ENCODE measurements around the gene SPRYD3.
"Not testable (repeated sequence)": the region's sequence is repeated elsewhere in the genome, so short reads cannot be mapped to it uniquely, and the experiment has no call there.

Gene SPRYD3

DNA sequence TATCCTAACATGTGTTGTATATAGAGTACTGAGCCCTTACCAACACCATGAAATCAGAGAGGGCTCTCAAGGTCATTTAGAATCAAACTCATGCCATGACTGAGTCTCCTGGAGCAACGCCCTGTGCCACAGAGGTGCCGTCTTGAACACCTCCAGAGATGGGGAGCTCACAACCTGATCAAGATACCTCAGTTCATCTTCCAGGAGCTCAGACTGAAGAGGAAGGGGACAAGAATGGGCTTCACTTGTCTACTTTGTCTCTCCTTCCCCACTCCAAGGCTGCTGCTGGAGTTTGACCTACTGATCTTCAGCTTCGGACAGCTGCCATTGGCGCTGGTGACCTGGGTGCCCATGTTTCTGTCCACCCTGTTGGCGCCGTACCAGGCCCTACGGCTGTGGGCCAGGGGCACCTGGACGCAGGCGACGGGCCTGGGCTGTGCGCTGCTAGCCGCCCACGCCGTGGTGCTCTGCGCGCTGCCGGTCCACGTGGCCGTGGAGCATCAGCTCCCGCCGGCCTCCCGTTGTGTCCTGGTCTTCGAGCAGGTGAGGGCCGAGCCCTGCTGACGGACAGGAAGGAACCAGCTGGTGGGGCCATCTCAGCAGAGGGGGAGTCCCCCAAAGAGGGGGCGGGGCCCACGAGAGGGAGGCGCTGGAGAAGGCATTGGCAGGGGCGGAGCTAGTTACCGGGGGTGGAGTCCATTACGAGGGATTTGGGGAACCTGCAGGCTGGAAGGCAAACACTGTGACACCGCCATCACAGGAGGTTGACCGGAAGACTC, 36.1 kb upstream of the SPRYD3 start:
- no peak for DNase-seq (ENCODE audit: low spot score)
- Histone ChIP-seq H3K9me3 (ENCODE audit: severe bottlenecking) (no peaks in the 10 kb centered on the region), H3K4me1 (ENCODE audit: insufficient read depth, poor library complexity, severe bottlenecking) (no peaks in the 10 kb centered on the region), H3K27ac (ENCODE audit: poor library complexity, severe bottlenecking) (no peak overlapping the region), H3K4me3 (ENCODE audit: severe bottlenecking) (no peak overlapping the region), H3K27me3 (ENCODE audit: insufficient read depth, poor library complexity, severe bottlenecking) (no peaks in the 10 kb centered on the region), H3K36me3 (ENCODE audit: low read depth) (no peaks in the 10 kb centered on the region)
- ATAC-seq (ENCODE audit: low read depth) = no peak
- no peak for TF ChIP-seq CTCF (IDR thresholded peaks at IDR 0.05; ENCODE audit: poor library complexity, severe bottlenecking)

DNA sequence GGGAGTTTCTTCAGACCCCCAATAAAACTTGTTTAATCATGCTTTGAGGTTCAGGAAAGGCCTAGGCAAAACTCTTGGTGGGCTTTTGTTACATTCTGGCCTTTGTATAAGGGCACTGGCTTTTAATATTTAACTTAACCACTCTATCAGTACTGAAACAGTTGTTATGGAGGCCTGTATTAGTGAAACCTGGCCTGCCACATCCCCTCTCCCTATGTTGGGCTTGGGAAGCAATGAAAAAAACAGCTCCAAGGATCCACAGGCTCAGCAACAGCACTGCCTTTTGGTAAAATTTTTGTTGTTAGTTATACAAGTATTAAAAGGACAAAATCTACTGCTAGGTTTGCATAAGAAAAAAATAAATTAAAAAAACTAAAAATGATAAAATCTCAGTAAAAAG, 34.8 kb upstream of the SPRYD3 start:
- DNase-seq (ENCODE audit: low spot score) (no peak), ATAC-seq (ENCODE audit: low read depth) (no peak)
- Histone ChIP-seq H3K4me3 (ENCODE audit: severe bottlenecking) (no peak overlapping the region), H3K4me1 (ENCODE audit: insufficient read depth, poor library complexity, severe bottlenecking) (no peaks in the 10 kb centered on the region), H3K27ac (ENCODE audit: poor library complexity, severe bottlenecking) (no peak overlapping the region), H3K9me3 (ENCODE audit: severe bottlenecking) (no peaks in the 10 kb centered on the region), H3K27me3 (ENCODE audit: insufficient read depth, poor library complexity, severe bottlenecking) (no peaks in the 10 kb centered on the region), H3K36me3 (ENCODE audit: low read depth) (no peaks in the 10 kb centered on the region)
- no peak for TF ChIP-seq CTCF (IDR thresholded peaks at IDR 0.05; ENCODE audit: poor library complexity, severe bottlenecking)

GRCh38 chr12:53113136-53113705, 34.0 kb upstream of the SPRYD3 start:
- no peaks in the 10 kb centered on the region for H3K4me1 ChIP-seq (ENCODE audit: insufficient read depth, poor library complexity, severe bottlenecking)
- no peaks in the 10 kb centered on the region for H3K27me3 ChIP-seq (ENCODE audit: insufficient read depth, poor library complexity, severe bottlenecking)
- H3K36me3 ChIP-seq (ENCODE audit: low read depth) = no peaks in the 10 kb centered on the region
- ATAC-seq (ENCODE audit: low read depth) = no peak
- no peaks in the 10 kb centered on the region for H3K9me3 ChIP-seq (ENCODE audit: severe bottlenecking)
- no peak for DNase-seq (ENCODE audit: low spot score)
- no peak for TF ChIP-seq CTCF (IDR thresholded peaks at IDR 0.05; ENCODE audit: poor library complexity, severe bottlenecking)
- H3K27ac ChIP-seq (ENCODE audit: poor library complexity, severe bottlenecking) = no peak overlapping the region
- no peak overlapping the region for H3K4me3 ChIP-seq (ENCODE audit: severe bottlenecking)

GRCh38 chr12:53112431-53112830, 33.2 kb upstream of the SPRYD3 start:
- not testable (repeated sequence) for H3K4me1 ChIP-seq (ENCODE audit: insufficient read depth, poor library complexity, severe bottlenecking); ATAC-seq (ENCODE audit: low read depth); H3K4me3 ChIP-seq (ENCODE audit: severe bottlenecking)

DNA sequence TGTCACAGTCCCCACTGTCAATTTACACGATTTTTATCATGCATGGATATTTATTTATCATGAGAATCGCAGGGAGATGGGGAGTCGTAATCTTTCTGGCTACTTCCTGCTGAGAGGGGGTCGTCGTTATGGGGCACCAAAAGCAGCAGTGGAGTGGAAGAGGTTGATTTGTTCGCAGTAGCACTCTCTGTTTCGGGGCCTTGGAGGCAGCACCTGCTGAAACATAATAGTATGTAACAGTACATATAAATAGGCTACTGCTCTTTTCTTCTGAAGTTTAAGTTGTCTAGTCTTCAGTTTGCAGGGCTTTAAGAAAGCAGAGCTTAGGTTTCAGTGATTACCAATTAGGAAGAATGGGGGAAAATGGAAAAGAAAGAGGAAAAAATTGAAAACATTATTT, 27.9 kb upstream of the SPRYD3 start:
- Histone ChIP-seq H3K9me3 (ENCODE audit: severe bottlenecking) (no peaks in the 10 kb centered on the region), H3K27ac (ENCODE audit: poor library complexity, severe bottlenecking) (no peak overlapping the region), H3K36me3 (ENCODE audit: low read depth) (no peaks in the 10 kb centered on the region), H3K4me1 (ENCODE audit: insufficient read depth, poor library complexity, severe bottlenecking) (no peaks in the 10 kb centered on the region), H3K27me3 (ENCODE audit: insufficient read depth, poor library complexity, severe bottlenecking) (no peaks in the 10 kb centered on the region), H3K4me3 (ENCODE audit: severe bottlenecking) (no peak overlapping the region)
- no peak for ATAC-seq (ENCODE audit: low read depth)
- no peak for TF ChIP-seq CTCF (IDR thresholded peaks at IDR 0.05; ENCODE audit: poor library complexity, severe bottlenecking)
- DNase-seq (ENCODE audit: low spot score) = no peak

More at GRCh38 chr12:53112431-53112830, 33.2 kb upstream of the SPRYD3 start:
- not testable (repeated sequence) for H3K27me3 ChIP-seq (ENCODE audit: insufficient read depth, poor library complexity, severe bottlenecking); H3K36me3 ChIP-seq (ENCODE audit: low read depth); H3K9me3 ChIP-seq (ENCODE audit: severe bottlenecking); H3K27ac ChIP-seq (ENCODE audit: poor library complexity, severe bottlenecking); DNase-seq (ENCODE audit: low spot score)
